Endometrial microvascular endothelial cells (primary cell): Measurements from ENCODE around the gene GPR4. TPM values are rescaled to one million over a fixed set of nuclear protein-coding genes. Genes with fewer than 3 reads are reported as not detected.

ENCODE experiments used
- in situ Hi-C: cut with HindIII; loops from 2 replicates; pipeline ENCODE4 v1.10.0; 2017; ENCODE audit warnings: low sequenced_read_pairs, low pct_unique_long_range_greater_than_20kb; ENCODE audit errors: inconsistent ontology term
- total RNA-seq: library from RNA; depleted of rRNA; stranded (reverse); fragments of >200 nt; gene quantifications from one replicate; pipeline ENCODE4 v1.2.3, GENCODE V29; 2015; ENCODE audit errors: inconsistent ontology term

Gene GPR4
- total RNA-seq = 42.0 TPM

GRCh38 chr19:45601524-45602374, at the start of gene GPR4:
TSS of gene GPR4 (minus strand) at chr19:45602212. CDS start at chr19:45591866, 10,346 bp downstream.
- in situ Hi-C loops = no loop called here

GRCh38 chr19:45650722-45651121, 48.7 kb upstream of the GPR4 start:
- in situ Hi-C loops = no loop called here

- in situ Hi-C loops = no loop called here
These were observed 44.3 kb upstream of the GPR4 start for GRCh38 chr19:45646345-45646698.

- in situ Hi-C loops = no loop called here
These were observed 43.8 kb upstream of the GPR4 start for GRCh38 chr19:45645631-45646344.

- in situ Hi-C loops = no loop called here
These were observed 43.1 kb upstream of the GPR4 start for GRCh38 chr19:45645068-45645630.

GRCh38 chr19:45643927-45644771, 42.1 kb upstream of the GPR4 start:
- in situ Hi-C loops = no loop called here

GRCh38 chr19:45643024-45643926, 41.3 kb upstream of the GPR4 start:
- in situ Hi-C loops = no loop called here

- in situ Hi-C loops = no loop called here
These were observed 39.5 kb upstream of the GPR4 start for GRCh38 chr19:45641274-45642105.

- in situ Hi-C loops = no loop called here
These were observed 38.8 kb upstream of the GPR4 start for GRCh38 chr19:45640849-45641273.

- in situ Hi-C loops = no loop called here
These were observed 37.1 kb upstream of the GPR4 start, which contains the start of gene EML2 for GRCh38 chr19:45638930-45639729. TSS of gene EML2 (minus strand) at chr19:45639397. CDS start at chr19:45639376, 21 bp downstream.

GRCh38 chr19:45637890-45638667, 36.1 kb upstream of the GPR4 start:
- in situ Hi-C loops = no loop called here

- in situ Hi-C loops = no loop called here
These were observed 34.9 kb upstream of the GPR4 start for GRCh38 chr19:45636902-45637301.

- in situ Hi-C loops = no loop called here
These were observed 34.3 kb upstream of the GPR4 start for GRCh38 chr19:45636275-45636674.

GRCh38 chr19:45632468-45633196, 30.6 kb upstream of the GPR4 start:
- in situ Hi-C loops = no loop called here

- in situ Hi-C loops = no loop called here
These were observed 28.5 kb upstream of the GPR4 start for GRCh38 chr19:45630463-45630862.
